Esophagus squamous epithelium (tissue), 4 donors: ENCODE measurements around the gene EFCAB7.

Source experiments
- CTCF ChIP-seq, 6 experiments: fragments of 450-650 bp in 4 of 6; fragments of 200-600 bp in 2 of 6; sonication (generic) in 2 of 6; IDR thresholded peaks; one replicate each; pipeline ENCODE4 v1.5.1; 2016 to 2019; ENCODE audit warnings: antibody characterized with exemption in 6 of 6, mild to moderate bottlenecking in 4 of 6, moderate library complexity in 4 of 6
- POLR2A ChIP-seq, 4 donors: fragments of 450-650 bp; IDR thresholded peaks; one replicate each; pipeline ENCODE4 v1.6.1; 2017; ENCODE audit warnings: antibody characterized with exemption in 4 of 4, mild to moderate bottlenecking in 4 of 4, moderate library complexity in 3 of 4

- no peak for TF ChIP-seq CTCF (IDR thresholded peaks at IDR 0.05)
- no peak for TF ChIP-seq POLR2A (IDR thresholded peaks at IDR 0.05)
These were observed 32.2 kb downstream of the EFCAB7 start for GRCh38 chr1:63555480-63555879.
